Endothelial cell of umbilical vein (primary cell): ENCODE data around the gene GTF3C6. TPM values are rescaled to one million over a fixed set of nuclear protein-coding genes. Genes with fewer than 3 reads are reported as not detected.

ENCODE experiments used
- BruUV-seq: library from RNA; stranded (reverse); fragments of 400-500 nt; replicated peaks from 2 replicates; lab custom pipeline; 2021; lab: Mats Ljungman, UMichigan
- CTCF ChIA-PET: fragments of 300-600, 350-600 bp; sonication (Branson Sonifier 250); formaldehyde crosslinking; loops from one replicate; lab custom pipeline; 2021; ENCODE audit warnings: antibody characterized with exemption, inconsistent platforms; lab: Charles Lee
- POLR2A ChIA-PET: fragments of 300-600, 350-600 bp; sonication (Branson Sonifier 250); formaldehyde crosslinking; loops from one replicate; lab custom pipeline; 2021; ENCODE audit warnings: antibody characterized with exemption, inconsistent platforms; lab: Charles Lee
- DNase-seq: peaks from one replicate; pipeline ENCODE4 v3.0.0-alpha.2; 2011; ENCODE audit warnings: low read depth, low spot score
- FAIRE-seq: peaks from 2 replicates; lab custom pipeline; 2011; peaks lifted over from hg19 to GRCh38; lab: Jason Lieb, UNC
- H2AFZ ChIP-seq: 2 replicates; pipeline ENCODE4 v1.6.0; 2012; ENCODE audit warnings: low read depth, low read length, control low read depth, inconsistent platforms
- H3K27ac ChIP-seq: 2 replicates; pipeline ENCODE4 v1.5.1; 2011; ENCODE audit warnings: low read depth, mild to moderate bottlenecking, control low read depth, low read length, moderate library complexity; ENCODE audit not compliant: insufficient read depth
- H3K27me3 ChIP-seq, 2 experiments: 2 replicates each; pipeline versions ENCODE4 v1.6.0 to v1.6.1; 2011; ENCODE audit warnings: low read length in 2 of 2, mixed read lengths in 1 of 2; ENCODE audit not compliant: control insufficient read depth in 2 of 2, insufficient read depth in 2 of 2
- H3K36me3 ChIP-seq, 2 experiments: 2 replicates in 1 of 2; 3 replicates in 1 of 2; pipeline ENCODE4 v1.5.1; 2011; ENCODE audit warnings: low read length in 2 of 2, mild to moderate bottlenecking in 1 of 2, moderate library complexity in 1 of 2; ENCODE audit not compliant: control insufficient read depth in 2 of 2, insufficient read depth in 2 of 2; ENCODE audit errors: extremely low read depth in 1 of 2
- H3K4me1 ChIP-seq: 3 replicates; pipeline ENCODE4 v1.5.1; 2011; ENCODE audit warnings: mild to moderate bottlenecking, low read length; ENCODE audit not compliant: control insufficient read depth, insufficient read depth; ENCODE audit errors: extremely low read depth
- H3K4me2 ChIP-seq: 2 replicates; pipeline ENCODE4 v1.6.1; 2011; ENCODE audit warnings: low read length, control low read depth, mixed read lengths; ENCODE audit not compliant: insufficient read depth
- H3K4me3 ChIP-seq, 3 experiments: fragments of 200-600 bp in 1 of 3; sonication (generic), shearing (Covaris generic) in 1 of 3; replicated peaks in 1 of 3; 2 replicates each; pipeline ENCODE4 v1.5.1; 2011 to 2016; ENCODE audit warnings: control low read depth in 3 of 3, low read length in 3 of 3, mild to moderate bottlenecking in 2 of 3, inconsistent platforms in 1 of 3, low read depth in 1 of 3, moderate library complexity in 1 of 3; ENCODE audit not compliant: insufficient read depth in 1 of 3
- H3K79me2 ChIP-seq: 2 replicates; pipeline ENCODE4 v1.6.0; 2012; ENCODE audit warnings: low read length, inconsistent platforms; ENCODE audit not compliant: control insufficient read depth, insufficient read depth
- H3K9ac ChIP-seq: replicated peaks from 2 replicates; pipeline ENCODE3; 2011; ENCODE audit warnings: low read length, control low read depth; ENCODE audit not compliant: insufficient read depth; ENCODE audit errors: extremely low read depth
- H3K9me1 ChIP-seq: replicated peaks from 3 replicates; pipeline ENCODE4 v1.6.0; 2011; ENCODE audit warnings: mild to moderate bottlenecking, low read length; ENCODE audit not compliant: control insufficient read depth, insufficient read depth; ENCODE audit errors: extremely low read depth
- H3K9me3 ChIP-seq: replicated peaks from 2 replicates; pipeline ENCODE4 v1.5.1; 2012; ENCODE audit warnings: low read length, inconsistent platforms; ENCODE audit not compliant: control insufficient read depth, insufficient read depth
- H4K20me1 ChIP-seq: replicated peaks from 2 replicates; pipeline ENCODE3; 2011; ENCODE audit warnings: mild to moderate bottlenecking, low read length; ENCODE audit not compliant: control insufficient read depth, insufficient read depth; ENCODE audit errors: extremely low read depth
- CTCF ChIP-seq, 2 donors: IDR thresholded peaks; 1 replicate in 1 of 2; 2 replicates in 1 of 2; pipeline ENCODE4 v1.5.1; 2011; ENCODE audit warnings: low read length in 2 of 2, mild to moderate bottlenecking in 2 of 2, moderate library complexity in 2 of 2, control low read depth in 1 of 2, inconsistent platforms in 1 of 2, low read depth in 1 of 2; ENCODE audit not compliant: insufficient read depth in 1 of 2; ENCODE audit errors: extremely low read depth in 1 of 2
- EZH2 ChIP-seq: IDR thresholded peaks from 2 replicates; pipeline ENCODE4 v1.6.1; 2012; ENCODE audit warnings: borderline replicate concordance, low read depth, mild to moderate bottlenecking, moderate library complexity, low read length, inconsistent platforms; ENCODE audit not compliant: severe bottlenecking
- FOS ChIP-seq: IDR thresholded peaks from 2 replicates; pipeline ENCODE4 v1.6.1; 2011; ENCODE audit warnings: mild to moderate bottlenecking, low read length, moderate library complexity, borderline replicate concordance; ENCODE audit not compliant: insufficient read depth
- GATA2 ChIP-seq: IDR thresholded peaks from 2 replicates; pipeline ENCODE4 v1.7.0; 2011; ENCODE audit warnings: low read depth, mild to moderate bottlenecking, moderate library complexity, mixed read lengths, low read length; ENCODE audit not compliant: insufficient read length, insufficient read depth
- JUN ChIP-seq: IDR thresholded peaks from 2 replicates; pipeline ENCODE4 v1.6.1; 2011; ENCODE audit warnings: borderline replicate concordance, low read depth; ENCODE audit not compliant: insufficient read length, insufficient read depth
- MAX ChIP-seq: IDR thresholded peaks from 2 replicates; pipeline ENCODE4 v1.6.1; 2011; ENCODE audit not compliant: insufficient read depth, insufficient read length
- MYC ChIP-seq: IDR thresholded peaks from one replicate; pipeline ENCODE4 v1.6.1; 2011; ENCODE audit warnings: mild to moderate bottlenecking, low read depth, low read length
- POLR2A ChIP-seq: IDR thresholded peaks from 2 replicates; pipeline ENCODE4 v1.6.1; 2012; ENCODE audit warnings: low read depth, mild to moderate bottlenecking, control low read depth, low read length
- POLR2AphosphoS5 ChIP-seq: IDR thresholded peaks from 2 replicates; pipeline ENCODE4 v1.6.1; 2012; ENCODE audit warnings: low read depth, mild to moderate bottlenecking, control low read depth, low read length, moderate library complexity; ENCODE audit not compliant: insufficient read depth
- dilution Hi-C: fragments of 300-500 bp; cut with MboI; formaldehyde crosslinking; loops from one replicate; pipeline ENCODE4 v1.15.0; 2019; ENCODE audit warnings: low sequenced_read_pairs; ENCODE audit not compliant: extremely low pct_ligation_motif_present
- intact Hi-C: fragments of 100-400 bp; cut with micrococcal nuclease; formaldehyde crosslinking; loops from one replicate; pipeline ENCODE4 v1.10.0; 2022
- polyA plus RNA-seq, 4 experiments: library from polyadenylated mRNA; depleted of rRNA in 3 of 4; stranded (reverse) in 3 of 4; unstranded in 1 of 4; fragments of >200 nt; gene quantifications; 2 replicates each; pipeline versions ENCODE4 v1.2.1 to v1.2.3, GENCODE V29; 2011 to 2012; ENCODE audit warnings: missing spikeins in 1 of 4
- total RNA-seq: library from RNA; stranded (reverse); gene quantifications from 2 replicates; pipeline ENCODE4 v1.2.3, GENCODE V29; 2021

Gene GTF3C6
- total and polyA plus RNA-seq, 2 donors (not counting 3 experiments of a cell fraction or from before 2014, with no cell fraction given): 12.1 to 88.1 TPM

GRCh38 chr6:110979565-110980101 lies 21.1 kb downstream of the GTF3C6 start:
- H2AFZ ChIP-seq: no peak overlapping the region
- H3K36me3 ChIP-seq: no peaks in the 10 kb centered on the region
- dilution Hi-C loops: no loop called here
- no peak for FAIRE-seq
- ChIA-PET POLR2A (no interaction called here), CTCF (interaction anchor here (1.5 kb wide), 1 partner anchor 8 kb away, joined by 4 read pairs; no protein-coding TSS in a partner anchor)
- no TSS peak for BruUV-seq
- H3K27me3 ChIP-seq: no peaks in the 10 kb centered on the region
- TF ChIP-seq MYC (no peak), MAX (no peak), CTCF (IDR thresholded peaks at IDR 0.05; ENCODE audit: extremely low read depth in 1 of 2, insufficient read depth in 1 of 2, low read depth in 1 of 2, low read length in 2 of 2) (no peak), POLR2A (no peak), GATA2 (no peak), JUN (no peak), FOS (no peak), EZH2 (no peak), POLR2AphosphoS5 (no peak)
- no peak overlapping the region for H3K9ac ChIP-seq
- peaks cover 9% of the 10 kb centered on the region for H3K4me1 ChIP-seq
- no peak overlapping the region for H3K4me2 ChIP-seq
- H4K20me1 ChIP-seq: no peaks in the 10 kb centered on the region
- no peaks in the 10 kb centered on the region for H3K9me1 ChIP-seq
- DNase-seq: no peak
- H3K9me3 ChIP-seq: no peaks in the 10 kb centered on the region
- H3K79me2 ChIP-seq: peaks cover 27% of the 10 kb centered on the region
- no peak overlapping the region for H3K4me3 ChIP-seq
- intact Hi-C loops: no loop called here
- H3K27ac ChIP-seq: no peak overlapping the region
